ENCODE results near the gene USP17L29.
"Not testable (repeated sequence)": the region's sequence is repeated elsewhere in the genome, so short reads cannot be mapped to it uniquely, and the experiment has no call there.

USP17L29 gene

GRCh38 chr4:9353338-9353737 is at the start of gene USP17L29:
Gene USP17L29, plus strand, starts transcription at chr4:9353638. Its CDS starts 0 bp downstream, at chr4:9353638.
- DNase-seq (ENCODE audit: low spot score), result not testable (repeated sequence)

- DNase-seq (ENCODE audit: low spot score), result not testable (repeated sequence)
Observed at GRCh38 chr4:9324191-9324590, 29.2 kb upstream of the USP17L29 start.

- not testable (repeated sequence) for DNase-seq (ENCODE audit: low spot score)
Observed at GRCh38 chr4:9324865-9325264, 28.6 kb upstream of the USP17L29 start, which contains the start of gene USP17L24. Gene USP17L24, plus strand, starts transcription at chr4:9325165. Its CDS starts 0 bp downstream, at chr4:9325165.

GRCh38 chr4:9329611-9330010 is 23.8 kb upstream of the USP17L29 start, which contains the start of gene USP17L25:
Gene USP17L25, plus strand, starts transcription at chr4:9329911. Its CDS starts 0 bp downstream, at chr4:9329911.
- not testable (repeated sequence) for DNase-seq (ENCODE audit: low spot score)

GRCh38 chr4:9334358-9334757 is 19.1 kb upstream of the USP17L29 start, which contains the start of gene USP17L26:
Gene USP17L26, plus strand, starts transcription at chr4:9334658. Its CDS starts 0 bp downstream, at chr4:9334658.
- not testable (repeated sequence) for DNase-seq (ENCODE audit: low spot score)

- DNase-seq (ENCODE audit: low spot score), result not testable (repeated sequence)
Observed at GRCh38 chr4:9339103-9339502, 14.3 kb upstream of the USP17L29 start, which contains the start of gene USP17L5. Gene USP17L5, plus strand, starts transcription at chr4:9339403. Its CDS starts 0 bp downstream, at chr4:9339403.

- not testable (repeated sequence) for DNase-seq (ENCODE audit: low spot score)
Observed at GRCh38 chr4:9343848-9344247, 9.6 kb upstream of the USP17L29 start, which contains the start of gene USP17L27. Gene USP17L27, plus strand, starts transcription at chr4:9344148. Its CDS starts 0 bp downstream, at chr4:9344148.

GRCh38 chr4:9348593-9348992 is 4.8 kb upstream of the USP17L29 start, which contains the start of gene USP17L28:
Gene USP17L28, plus strand, starts transcription at chr4:9348893. Its CDS starts 0 bp downstream, at chr4:9348893.
- not testable (repeated sequence) for DNase-seq (ENCODE audit: low spot score)

- not testable (repeated sequence) for DNase-seq (ENCODE audit: low spot score)
Observed at GRCh38 chr4:9350866-9351265, 2.6 kb upstream of the USP17L29 start.

- not testable (repeated sequence) for DNase-seq (ENCODE audit: low spot score)
Observed at GRCh38 chr4:9362829-9363228, 9.4 kb downstream of the USP17L29 start, which contains the start of gene USP17L30. Gene USP17L30, plus strand, starts transcription at chr4:9363129. Its CDS starts 0 bp downstream, at chr4:9363129.

- DNase-seq (ENCODE audit: low spot score), result not testable (repeated sequence)
Observed at GRCh38 chr4:9379881-9380280, 26.4 kb downstream of the USP17L29 start.

- not testable (repeated sequence) for DNase-seq (ENCODE audit: low spot score)
Observed at GRCh38 chr4:9381012-9381534, 27.6 kb downstream of the USP17L29 start.

GRCh38 chr4:9384126-9384525 is 30.7 kb downstream of the USP17L29 start:
- DNase-seq (ENCODE audit: low spot score), result no peak

GRCh38 chr4:9389001-9389400 is 35.6 kb downstream of the USP17L29 start:
- not testable (repeated sequence) for DNase-seq (ENCODE audit: low spot score)

All from putamen (tissue), 1 donor.